Adrenal gland (tissue), 12 donors: ENCODE measurements around the gene ANTXRL. TPM values are rescaled to one million over a fixed set of nuclear protein-coding genes. Genes with fewer than 3 reads are reported as not detected.
A peak's percentile ranks its signal among the peaks of the same experiment; 100 is the strongest.
"Not testable (repeated sequence)": the region's sequence is repeated elsewhere in the genome, so short reads cannot be mapped to it uniquely, and the experiment has no call there.

Experiments
- DNase-seq, 7 donors: peaks; one replicate each; pipeline ENCODE4 v3.0.0-alpha.2; 2019 to 2020
- H3K27ac ChIP-seq, 5 donors: fragments of 200-600 bp; sonication (generic) in 4 of 5; 1 replicate in 3 of 5; 2 replicates in 2 of 5; pipeline versions ENCODE4 v1.5.1 to v1.8.0; 2016 to 2020; ENCODE audit warnings: mild to moderate bottlenecking in 1 of 5
- H3K27me3 ChIP-seq: fragments of 200-600 bp; 2 replicates; pipeline ENCODE4 v1.8.0; 2021
- H3K36me3 ChIP-seq, 2 donors: fragments of 200-600 bp; replicated peaks in 1 of 2; 1 replicate in 1 of 2; 2 replicates in 1 of 2; pipeline versions ENCODE4 v1.5.1 to v1.8.0; 2018 to 2022
- H3K4me1 ChIP-seq, 2 donors: fragments of 200-600 bp; replicated peaks in 1 of 2; 1 replicate in 1 of 2; 2 replicates in 1 of 2; pipeline versions ENCODE4 v1.5.1 to v1.8.0; 2018 to 2021
- H3K4me3 ChIP-seq, 4 donors: fragments of 200-600 bp; sonication (generic) in 3 of 4; one replicate each; pipeline ENCODE4 v1.5.1; 2016 to 2018
- H3K9me3 ChIP-seq, 3 donors: fragments of 200-600 bp; sonication (generic) in 1 of 3; replicated peaks in 1 of 3; 1 replicate in 2 of 3; 2 replicates in 1 of 3; pipeline versions ENCODE4 v1.5.1 to v1.8.0; 2016 to 2021
- WGBS, 4 donors: extraction: QIAGEN DNeasy Blood & Tissue Kit in 2 of 4; methylation state at CpG; one replicate each; pipeline versions ENCODE4 v1.1.5 to v1.1.7; 2013 to 2017; 5-methylcytosine and 5-hydroxymethylcytosine counted together
- intact Hi-C, 2 donors: fragments of 100-400 bp; cut with DNase I; formaldehyde crosslinking; loops; one replicate each; pipeline versions ENCODE4 v1.14.1 to v1.15.0; 2022 to 2023
- polyA plus RNA-seq, 3 donors: library from polyadenylated mRNA; stranded (reverse); fragments of 200-250 nt in 2 of 3; fragments of 350-450 nt in 1 of 3; fragmentation: Illumina TruSeq in 1 of 3; extraction: RNeasy Lipid Tissue Mini Kit (QIAGEN cat#74804) in 1 of 3; gene quantifications; one replicate each; pipeline ENCODE4 v1.2.3, GENCODE V29; 2013 to 2014
- total RNA-seq, 9 donors: library from RNA; depleted of rRNA in 4 of 9; stranded (reverse); fragments of >200 nt in 4 of 9; fragments of 120-200 nt in 1 of 9; fragmentation: NEBNext Ultra II Directional in 1 of 9; extraction: Animal tissue kit (Norgen Biotek cat#: 25700) in 1 of 9; gene quantifications; one replicate each; pipeline versions ENCODE4 v1.1.0 to v1.2.4, GENCODE V29; 2013 to 2023
- donor health status: healthy with polysubstance abuse.
- donor health status: Bipolar disorder and iron deficiency.
- donor health status: DM: yes; HTN: yes; CAD: no.
- donor health status: DM: no; HTN: no; CAD: no.
- donor health status: DM: no; HTN: no; CAD: no.
- donor health status: DM: yes; HTN: yes; CAD: no.

Gene ANTXRL
- total and polyA plus RNA-seq, 12 donors: 0.11 to 1.3 (median 0.43) TPM; not detected in 6

DNA sequence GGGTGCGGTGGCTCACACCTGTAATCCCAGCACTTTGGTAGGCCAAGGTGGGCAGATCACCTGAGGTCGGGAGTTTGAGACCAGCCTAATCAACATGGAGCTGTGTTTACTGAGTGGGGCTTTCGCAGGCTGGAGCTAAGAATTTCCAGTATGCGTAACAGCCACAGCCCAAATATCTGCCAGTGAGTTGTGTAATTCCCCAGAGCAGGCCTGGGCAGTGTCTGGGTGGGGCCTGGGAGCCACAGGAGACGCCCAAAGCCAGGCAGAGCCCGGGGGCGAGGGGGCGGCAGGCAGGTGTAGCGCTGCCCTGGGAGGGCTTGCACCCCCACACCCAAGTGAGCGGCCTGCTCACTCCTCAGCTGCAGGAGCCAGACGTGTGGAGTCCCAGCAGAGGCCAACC is 88.6 kb downstream of the ANTXRL start, which contains the start of gene ANXA8L1:
Gene ANXA8L1, plus strand, starts transcription at position 371 of the 400 bp plus-strand sequence. CDS start 76 bp downstream, outside the sequence.
- DNase-seq, H3K4me1 ChIP-seq, intact Hi-C loops, H3K4me3 ChIP-seq, H3K27ac ChIP-seq, H3K36me3 ChIP-seq, H3K9me3 ChIP-seq, H3K27me3 ChIP-seq: not testable (repeated sequence)
- WGBS, 4 donors: 96 to 98% methylated on average over 3 of the region's 11 CpGs; no CpG with 5 or more reads in 2 of the 4 donors

DNA sequence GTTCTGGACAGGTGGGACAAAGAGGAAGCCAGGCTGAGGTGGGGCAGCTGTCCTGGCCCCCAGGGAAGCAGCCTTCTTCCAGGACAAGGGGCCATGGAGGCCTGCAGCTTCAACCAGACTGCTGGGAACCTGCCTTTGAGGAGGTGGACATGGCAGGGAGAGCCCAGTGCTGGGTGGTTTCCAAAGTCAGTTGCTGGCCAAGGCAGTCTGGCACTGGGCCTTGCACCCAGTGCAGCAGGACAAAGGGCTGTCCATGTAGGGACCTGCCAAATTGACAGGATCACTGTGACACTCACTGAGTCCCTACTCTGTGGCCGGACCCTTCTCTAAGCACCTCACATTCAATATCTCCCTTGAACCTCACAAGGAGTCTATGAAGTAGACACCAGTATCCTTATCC is 90.2 kb downstream of the ANTXRL start:
- H3K4me3 ChIP-seq, H3K9me3 ChIP-seq, DNase-seq, H3K36me3 ChIP-seq, H3K4me1 ChIP-seq, H3K27me3 ChIP-seq, intact Hi-C loops, H3K27ac ChIP-seq: not testable (repeated sequence)
- WGBS, 4 donors: no CpG with 5 or more reads among the region's 1 CpG

DNA sequence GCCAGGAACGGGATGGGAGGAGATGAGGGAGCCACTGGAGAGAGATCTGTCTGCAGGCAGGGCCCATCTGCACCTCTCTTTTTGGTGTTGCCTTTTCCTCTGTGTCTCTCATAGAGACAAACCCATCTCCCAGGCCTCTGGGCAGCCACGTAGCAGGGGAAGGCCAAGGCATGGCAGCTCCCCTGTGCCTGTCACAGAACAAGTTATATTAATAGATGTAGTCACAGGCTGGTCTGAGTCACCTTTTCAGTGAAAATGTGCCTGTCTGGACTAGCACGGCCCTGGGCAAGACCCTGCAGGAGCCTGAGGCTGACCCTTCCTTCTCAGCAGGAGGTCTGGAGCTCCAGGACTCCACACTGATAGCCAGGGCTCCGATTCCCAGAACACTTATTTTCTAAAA is 90.9 kb downstream of the ANTXRL start:
- H3K36me3 ChIP-seq, H3K4me1 ChIP-seq, H3K27me3 ChIP-seq, intact Hi-C loops, H3K4me3 ChIP-seq, H3K9me3 ChIP-seq, H3K27ac ChIP-seq: not testable (repeated sequence)
- peak in 6 of 7 donors; percentile 26 to 72 (median 40) for DNase-seq
- 40% methylated on average over 1 of the region's 4 CpGs; no CpG with 5 or more reads in 2 of the 4 donors for WGBS, 4 donors

DNA sequence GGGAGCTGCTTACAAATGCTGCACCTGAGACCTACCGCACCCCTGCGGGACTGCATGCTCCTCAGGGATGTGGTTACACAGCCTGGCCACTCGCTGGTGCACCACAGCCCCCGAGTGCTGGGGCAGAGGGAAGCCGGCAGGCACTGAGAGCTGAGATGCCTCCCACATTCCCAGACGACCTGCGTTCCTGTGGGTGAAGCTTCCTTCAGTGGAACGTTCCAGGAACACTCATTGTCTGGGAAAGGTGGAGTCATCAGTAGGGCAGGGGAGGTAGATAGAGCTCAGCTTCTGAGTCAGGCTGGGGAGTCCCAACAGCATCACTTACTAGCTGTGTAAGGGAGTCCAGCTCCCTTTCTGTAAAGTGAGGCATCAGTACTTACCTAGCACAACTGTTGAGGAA is 91.3 kb downstream of the ANTXRL start:
- intact Hi-C loops: not testable (repeated sequence)
- WGBS, 4 donors: 40 to 61% methylated on average over 1 to 6 of the region's 8 CpGs; no CpG with 5 or more reads in 2 of the 4 donors

DNA sequence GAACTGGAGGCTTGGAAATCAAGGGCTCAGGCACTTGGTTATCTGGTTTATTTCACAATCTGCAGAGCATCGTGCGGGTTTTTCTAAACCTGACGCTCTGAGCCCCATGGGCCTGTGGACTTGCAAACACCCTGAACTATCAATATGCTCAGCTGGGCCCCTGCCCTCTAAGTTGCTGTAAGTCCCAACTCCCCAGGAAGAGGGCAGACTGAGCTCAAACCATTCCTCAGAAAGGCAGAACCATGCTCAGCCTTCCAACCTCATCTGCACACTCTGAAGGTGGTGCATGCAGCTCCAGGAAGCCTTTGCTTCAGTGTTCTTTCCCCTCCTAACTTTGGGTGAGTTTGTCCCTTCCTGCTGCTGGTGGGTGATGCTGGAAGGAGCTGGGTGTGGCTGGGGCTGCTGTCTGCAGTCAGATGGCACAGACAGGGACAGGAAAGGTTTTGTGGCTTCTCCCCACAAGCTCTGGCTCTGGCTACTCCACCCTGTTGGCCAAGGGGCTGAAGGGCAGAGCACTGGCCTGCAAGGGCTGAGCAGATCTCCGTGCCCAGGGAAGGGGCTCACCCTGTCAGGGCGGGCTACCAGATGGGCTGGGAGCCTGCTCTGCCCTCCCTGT is 92.5 kb downstream of the ANTXRL start:
- H3K4me1 ChIP-seq, H3K4me3 ChIP-seq, H3K36me3 ChIP-seq, intact Hi-C loops, DNase-seq, H3K27me3 ChIP-seq, H3K9me3 ChIP-seq, H3K27ac ChIP-seq: not testable (repeated sequence)
- WGBS, 4 donors: 60 to 76% methylated on average over 1 to 3 of the region's 5 CpGs; no CpG with 5 or more reads in 2 of the 4 donors

More for the DNA sequence above, 91.3 kb downstream of the ANTXRL start:
- not testable (repeated sequence) for DNase-seq, H3K9me3 ChIP-seq, H3K36me3 ChIP-seq, H3K27ac ChIP-seq, H3K27me3 ChIP-seq, H3K4me3 ChIP-seq, H3K4me1 ChIP-seq

Other genes starting within 250 kb of the ANTXRL start
- gene MSMB, start 240.7 kb upstream of the ANTXRL start, total RNA-seq: not detected
- not detected for gene MSMB, start 240.7 kb upstream of the ANTXRL start, polyA plus RNA-seq
- 1 to 10 TPM in 1 of 9 donors, under 1 TPM in 2, not detected in 6; 0.25 to 1.2 (median 0.54) TPM for gene ANXA8L1, start 88.8 kb downstream of the ANTXRL start, total RNA-seq
- under 1 TPM in 2 of 3 donors, not detected in 1; 0.24 to 0.44 TPM for gene ANXA8L1, start 88.8 kb downstream of the ANTXRL start, polyA plus RNA-seq
- under 1 TPM in 3 of 9 donors, not detected in 6; 0.11 to 0.30 (median 0.26) TPM for gene NPY4R, start 179.0 kb downstream of the ANTXRL start, total RNA-seq
- gene NPY4R, start 179.0 kb downstream of the ANTXRL start, polyA plus RNA-seq: under 1 TPM in 1 of 3 donors, not detected in 2; 0.16 TPM